Urothelium cell line (cell line): ENCODE results near the gene SLC28A1.

Source experiments
- DNase-seq: peaks from one replicate; pipeline ENCODE4 v3.0.0; 2011; ENCODE audit warnings: low spot score, mixed read lengths
- FAIRE-seq: peaks from 2 replicates; lab custom pipeline; 2011; peaks lifted over from hg19 to GRCh38; lab: Jason Lieb, UNC

SLC28A1 gene

DNA sequence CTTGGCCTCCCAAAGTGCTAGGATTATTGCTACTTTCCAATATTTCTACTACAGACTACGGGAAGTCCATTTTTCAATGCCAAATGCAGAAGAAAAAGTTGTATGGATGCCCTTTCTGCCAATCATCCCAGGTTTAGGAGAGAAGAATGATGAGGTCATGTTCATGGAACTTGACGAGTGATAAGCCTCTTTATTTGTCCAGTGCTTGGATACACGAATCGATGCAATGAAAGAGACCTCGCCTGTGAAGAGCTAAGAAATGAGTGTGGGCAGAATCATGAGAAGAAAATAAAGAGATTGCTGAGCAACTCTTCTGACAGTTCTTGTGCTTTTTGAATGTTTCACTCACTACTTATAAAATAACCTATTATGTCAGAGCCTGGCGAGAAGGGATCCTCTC lies 996 bp upstream of the SLC28A1 start:
- no peak for DNase-seq
- FAIRE-seq = no peak

DNA sequence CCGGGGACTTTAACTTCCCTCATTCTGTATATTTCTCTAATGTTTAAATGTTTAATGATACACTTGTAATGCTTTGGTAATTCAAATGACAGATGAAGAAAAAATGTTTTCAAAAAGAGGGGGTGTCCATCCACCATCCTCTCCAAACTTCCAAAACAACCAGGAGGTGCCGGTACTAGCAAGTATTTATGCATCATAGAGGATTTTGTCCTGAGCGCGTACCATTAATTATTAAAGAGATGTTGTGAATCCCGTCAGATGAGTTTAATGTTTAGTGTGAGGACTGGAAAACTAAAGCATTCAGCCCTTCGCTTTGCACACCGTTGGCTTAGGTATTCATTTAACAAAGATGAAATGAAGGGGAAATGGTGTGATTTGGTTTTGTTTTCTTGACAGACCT lies 1.3 kb downstream of the SLC28A1 start:
- DNase-seq = no peak
- FAIRE-seq = no peak

GRCh38 chr15:84886211-84886983 lies 1.9 kb downstream of the SLC28A1 start:
- no peak for DNase-seq
- FAIRE-seq = no peak

- FAIRE-seq = no peak
- no peak for DNase-seq
Observed at GRCh38 chr15:84886984-84887299, 2.5 kb downstream of the SLC28A1 start.

DNA sequence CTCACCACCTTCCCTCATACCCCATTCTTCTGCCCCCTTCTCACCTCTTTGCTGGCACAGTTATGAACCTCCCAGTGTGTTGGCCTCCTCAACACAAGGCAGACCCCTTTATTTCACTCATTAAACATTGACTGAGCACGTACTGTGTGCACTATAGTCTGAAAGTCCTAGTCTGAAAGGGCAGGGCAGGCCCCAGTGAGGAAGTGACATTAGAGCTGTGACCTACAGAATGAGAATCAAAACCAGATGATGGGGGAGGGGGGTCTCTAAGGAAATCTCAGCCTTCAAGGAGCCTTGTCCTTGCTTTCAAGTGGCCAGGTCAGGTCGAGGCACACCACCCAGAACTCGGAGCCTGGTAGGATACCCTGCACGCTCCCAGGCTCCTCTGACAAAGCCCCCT lies 3.5 kb downstream of the SLC28A1 start:
- DNase-seq = no peak
- FAIRE-seq = no peak

- DNase-seq (no peak), FAIRE-seq (no peak)
Observed at GRCh38 chr15:84888639-84889038, 4.2 kb downstream of the SLC28A1 start.

DNA sequence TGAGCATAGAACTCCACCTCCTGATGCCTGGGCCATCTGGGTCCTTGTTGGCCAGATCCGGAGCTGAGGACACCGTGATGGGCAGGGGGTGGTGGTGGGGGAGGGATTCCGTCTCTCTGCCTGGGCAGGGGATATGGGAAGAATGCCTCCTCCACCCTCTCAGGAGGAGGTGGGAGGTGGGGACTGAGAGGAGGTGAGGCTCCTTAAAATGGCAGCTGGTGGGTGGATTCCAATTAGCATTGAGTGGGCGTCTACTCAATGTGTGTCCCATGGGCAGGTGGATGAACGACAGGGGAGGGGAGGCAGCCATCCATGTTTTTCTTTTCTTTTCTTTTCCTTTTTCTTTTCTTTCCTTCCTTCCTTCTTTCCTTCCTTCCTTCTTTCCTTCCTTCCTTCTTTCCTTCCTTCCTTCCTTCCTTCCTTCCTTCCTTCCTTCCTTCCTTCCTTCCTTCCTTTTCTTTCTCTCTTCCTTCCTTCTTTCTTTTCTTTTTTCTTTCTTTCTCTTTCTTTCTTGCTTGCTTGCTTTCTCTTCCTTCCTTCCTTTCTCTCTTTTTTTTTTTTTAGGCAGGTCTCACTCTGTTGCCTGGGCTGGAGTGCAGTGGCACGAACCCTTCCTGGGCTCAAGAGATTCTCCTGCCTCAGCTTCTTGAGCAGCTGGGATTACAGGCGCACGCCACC lies 5.0 kb downstream of the SLC28A1 start:
- DNase-seq (no peak), FAIRE-seq (no peak)

DNA sequence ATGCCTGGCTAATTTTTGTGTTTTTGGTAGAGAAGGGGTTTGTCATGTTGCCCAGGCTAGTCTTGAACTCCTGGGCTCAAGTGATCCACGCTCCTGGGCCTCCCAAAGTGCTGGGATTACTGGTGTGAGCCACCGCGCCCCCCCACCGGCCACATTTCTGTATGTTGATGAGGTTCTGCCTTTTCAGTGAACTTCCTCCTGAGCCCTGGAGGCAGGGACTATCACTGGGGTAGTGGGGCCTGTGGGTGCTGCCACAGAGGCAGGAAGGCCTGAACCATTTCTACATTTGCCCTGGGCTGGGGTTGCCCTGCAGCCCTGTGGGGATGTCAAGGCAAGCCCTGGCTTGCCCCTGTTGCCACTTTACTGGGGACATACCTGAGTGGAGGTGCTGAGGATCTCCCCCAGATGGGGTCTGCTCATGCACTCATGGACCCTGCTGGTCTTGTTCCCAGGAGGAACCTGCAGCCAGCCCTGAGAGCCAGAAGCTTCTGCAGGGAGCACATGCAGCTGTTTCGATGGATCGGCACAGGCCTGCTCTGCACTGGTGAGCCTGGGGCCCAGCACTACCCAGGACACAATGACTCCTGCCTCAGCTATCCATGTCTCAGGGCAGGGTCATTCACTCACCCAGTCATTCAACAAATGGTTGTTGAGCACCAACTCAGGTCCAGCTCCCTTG lies 5.7 kb downstream of the SLC28A1 start:
- FAIRE-seq (no peak), DNase-seq (no peak)

DNA sequence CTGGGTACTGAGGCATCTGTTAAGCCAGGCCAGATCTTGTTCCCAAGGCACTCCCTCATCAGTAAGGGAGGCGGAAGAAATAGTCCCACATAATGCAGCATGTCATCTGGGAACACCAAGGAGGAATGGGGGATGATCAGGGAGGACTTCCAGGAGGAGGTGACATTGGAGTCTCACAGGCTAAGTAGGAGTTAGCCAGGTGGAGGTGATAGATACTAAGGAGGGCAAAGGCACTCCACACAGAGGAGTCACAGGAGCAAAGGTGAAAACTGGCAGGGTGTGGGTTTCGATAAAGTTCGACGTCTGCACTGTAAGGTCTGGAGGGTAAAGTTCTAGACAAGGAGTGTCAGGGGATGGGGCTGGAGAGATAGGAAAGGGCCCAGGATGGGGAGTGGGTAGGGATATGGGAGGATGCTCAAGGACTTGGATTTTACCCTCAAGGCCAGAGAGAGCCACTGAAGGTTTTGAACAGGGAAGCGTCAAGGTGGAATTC lies 6.3 kb downstream of the SLC28A1 start:
- DNase-seq (no peak), FAIRE-seq (no peak)

GRCh38 chr15:84891339-84891738 lies 6.9 kb downstream of the SLC28A1 start:
- no peak for DNase-seq
- FAIRE-seq = no peak

- DNase-seq (no peak), FAIRE-seq (no peak)
Observed at GRCh38 chr15:84892786-84893307, 8.4 kb downstream of the SLC28A1 start.

GRCh38 chr15:84893607-84894006 lies 9.1 kb downstream of the SLC28A1 start:
- no peak for DNase-seq
- no peak for FAIRE-seq

GRCh38 chr15:84894736-84895425 lies 10.4 kb downstream of the SLC28A1 start:
- FAIRE-seq = no peak
- no peak for DNase-seq

GRCh38 chr15:84898761-84899160 lies 14.3 kb downstream of the SLC28A1 start:
- FAIRE-seq (no peak), DNase-seq (no peak)

DNA sequence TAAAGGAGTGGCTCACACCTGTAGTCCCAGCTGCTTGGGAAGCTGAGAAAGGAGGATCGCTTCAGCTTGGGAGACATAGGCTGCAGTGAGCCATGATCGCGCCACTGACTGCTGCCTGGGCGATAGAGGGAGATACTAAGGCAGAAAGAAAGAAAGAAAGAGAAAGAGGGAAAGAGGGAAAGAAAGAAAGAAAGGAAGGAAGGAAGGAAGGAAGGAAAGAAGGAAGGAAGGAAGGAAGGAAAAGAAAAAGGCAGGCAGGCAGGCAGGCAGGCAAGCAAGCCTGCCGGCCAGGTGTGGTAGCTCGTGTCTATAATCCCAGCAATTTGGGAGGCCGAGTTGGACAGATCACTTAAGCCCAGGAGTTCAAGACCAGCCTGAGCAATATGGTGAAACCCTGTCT lies 15.3 kb downstream of the SLC28A1 start:
- FAIRE-seq (no peak), DNase-seq (no peak)

- no peak for FAIRE-seq
- DNase-seq = no peak
Observed at GRCh38 chr15:84901540-84901939, 17.1 kb downstream of the SLC28A1 start.

DNA sequence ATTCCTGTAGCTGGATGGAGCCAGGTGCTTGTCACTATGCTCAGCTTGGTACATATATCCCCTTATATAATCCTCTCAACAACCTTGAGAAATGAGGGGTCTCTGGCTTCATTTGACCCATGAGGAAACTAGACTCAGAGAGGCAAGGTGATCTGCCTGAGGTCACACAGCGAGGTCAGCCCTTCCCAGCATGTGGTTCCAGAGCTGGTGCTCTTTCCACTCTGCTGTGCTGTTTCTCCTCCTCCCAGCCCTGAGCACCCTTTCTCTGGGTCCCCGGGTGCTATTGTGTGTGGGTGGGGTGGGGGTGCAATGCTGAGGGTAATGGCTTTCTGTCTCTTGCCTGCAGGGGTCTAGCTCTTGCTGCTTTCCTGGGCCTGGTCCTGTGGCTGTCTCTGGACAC lies 19.3 kb downstream of the SLC28A1 start:
- DNase-seq (no peak), FAIRE-seq (no peak)

DNA sequence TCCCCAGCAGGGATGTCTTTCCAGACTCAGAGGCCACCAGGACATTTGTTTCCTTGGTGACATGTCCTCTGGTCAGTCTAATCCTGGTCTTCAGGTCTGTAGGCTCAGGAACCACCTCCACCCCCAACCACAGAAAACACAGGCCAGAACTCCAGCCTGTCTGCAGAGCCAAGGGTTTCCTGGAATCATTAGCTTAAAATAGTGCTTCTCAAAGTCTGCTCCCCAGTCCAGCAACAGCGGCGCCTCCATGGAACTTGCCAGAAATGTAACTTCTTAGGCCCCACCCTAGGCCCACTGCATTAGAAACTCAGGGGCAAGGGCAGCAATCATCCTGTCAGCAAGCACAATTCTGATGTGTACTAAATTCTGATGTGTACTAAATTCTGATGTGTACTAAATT lies 20.0 kb downstream of the SLC28A1 start:
- DNase-seq = no peak
- FAIRE-seq = no peak

GRCh38 chr15:84905016-84905916 lies 20.8 kb downstream of the SLC28A1 start:
- DNase-seq = no peak
- no peak for FAIRE-seq

GRCh38 chr15:84907731-84908130 lies 23.3 kb downstream of the SLC28A1 start:
- DNase-seq (no peak), FAIRE-seq (no peak)
